ENCODE results near the gene EDDM3A. TPM values are rescaled to one million over a fixed set of nuclear protein-coding genes. Genes with fewer than 3 reads are reported as not detected.

Gene EDDM3A
- total RNA-seq, 1 donor from 2014 or later, result not detected

DNA sequence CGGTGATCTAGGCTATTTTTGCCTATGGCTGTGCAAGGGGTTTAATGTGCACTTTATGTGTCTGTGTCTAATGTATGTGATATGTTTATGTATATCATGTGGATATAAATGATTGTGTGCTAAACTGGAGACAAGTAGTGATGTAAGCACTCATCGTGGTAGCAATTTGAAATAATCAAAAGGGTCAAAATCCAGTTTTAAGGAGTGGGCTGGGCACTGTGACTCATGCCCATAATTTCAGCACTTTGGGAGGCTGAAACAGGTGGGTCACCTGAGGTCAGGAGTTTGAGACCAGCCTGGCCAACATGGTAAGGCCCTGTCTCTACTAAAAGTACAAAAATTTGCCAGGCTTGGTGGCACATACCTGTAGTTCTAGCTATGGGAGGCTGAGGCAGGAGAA, 2.8 kb downstream of the EDDM3A start:
- Histone ChIP-seq H3K27ac (no peak overlapping the region), H3K4me1 (no peaks in the 10 kb centered on the region), H3K27me3 (ENCODE audit: low read depth) (no peaks in the 10 kb centered on the region), H3K9me3 (peaks cover 15% of the 10 kb centered on the region), H3K36me3 (no peaks in the 10 kb centered on the region), H3K4me3 (no peak overlapping the region)
- intact Hi-C loops (cut with DNase I), result no loop called here
- TF ChIP-seq, protein P1, sequence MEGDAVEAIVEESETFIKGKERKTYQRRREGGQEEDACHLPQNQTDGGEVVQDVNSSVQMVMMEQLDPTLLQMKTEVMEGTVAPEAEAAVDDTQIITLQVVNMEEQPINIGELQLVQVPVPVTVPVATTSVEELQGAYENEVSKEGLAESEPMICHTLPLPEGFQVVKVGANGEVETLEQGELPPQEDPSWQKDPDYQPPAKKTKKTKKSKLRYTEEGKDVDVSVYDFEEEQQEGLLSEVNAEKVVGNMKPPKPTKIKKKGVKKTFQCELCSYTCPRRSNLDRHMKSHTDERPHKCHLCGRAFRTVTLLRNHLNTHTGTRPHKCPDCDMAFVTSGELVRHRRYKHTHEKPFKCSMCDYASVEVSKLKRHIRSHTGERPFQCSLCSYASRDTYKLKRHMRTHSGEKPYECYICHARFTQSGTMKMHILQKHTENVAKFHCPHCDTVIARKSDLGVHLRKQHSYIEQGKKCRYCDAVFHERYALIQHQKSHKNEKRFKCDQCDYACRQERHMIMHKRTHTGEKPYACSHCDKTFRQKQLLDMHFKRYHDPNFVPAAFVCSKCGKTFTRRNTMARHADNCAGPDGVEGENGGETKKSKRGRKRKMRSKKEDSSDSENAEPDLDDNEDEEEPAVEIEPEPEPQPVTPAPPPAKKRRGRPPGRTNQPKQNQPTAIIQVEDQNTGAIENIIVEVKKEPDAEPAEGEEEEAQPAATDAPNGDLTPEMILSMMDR (IDR thresholded peaks at IDR 0.05), result no peak
- ATAC-seq (no peak), DNase-seq (no peak)

DNA sequence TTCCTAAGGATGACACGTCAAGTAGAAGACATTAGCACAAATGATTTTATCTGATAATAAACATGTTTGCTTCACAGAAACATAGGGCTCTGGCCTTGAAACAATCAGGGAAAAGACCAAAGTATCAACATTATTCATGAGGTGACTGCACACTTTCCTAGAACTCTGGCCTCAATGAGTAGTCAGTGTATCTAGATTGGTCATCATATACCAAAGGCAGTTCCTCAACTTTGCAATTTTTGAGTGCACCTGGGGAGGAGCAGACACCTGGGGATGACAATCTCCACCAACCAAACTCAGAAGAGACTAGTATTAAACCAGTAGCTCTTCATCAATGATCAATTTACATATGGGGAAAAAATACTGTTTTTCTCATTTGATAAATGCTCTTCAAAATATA, 4.5 kb downstream of the EDDM3A start:
- Histone ChIP-seq H3K36me3 (no peaks in the 10 kb centered on the region), H3K4me1 (no peaks in the 10 kb centered on the region), H3K9me3 (peaks cover 15% of the 10 kb centered on the region), H3K27me3 (ENCODE audit: low read depth) (no peaks in the 10 kb centered on the region), H3K4me3 (no peak overlapping the region), H3K27ac (no peak overlapping the region)
- intact Hi-C loops (cut with DNase I), result loop anchor here (10.0 kb wide), 1 partner anchor 105 kb away; no protein-coding TSS in a partner anchor
- ATAC-seq, result no peak
- TF ChIP-seq, protein P1 (IDR thresholded peaks at IDR 0.05), result no peak
- DNase-seq, result no peak

DNA sequence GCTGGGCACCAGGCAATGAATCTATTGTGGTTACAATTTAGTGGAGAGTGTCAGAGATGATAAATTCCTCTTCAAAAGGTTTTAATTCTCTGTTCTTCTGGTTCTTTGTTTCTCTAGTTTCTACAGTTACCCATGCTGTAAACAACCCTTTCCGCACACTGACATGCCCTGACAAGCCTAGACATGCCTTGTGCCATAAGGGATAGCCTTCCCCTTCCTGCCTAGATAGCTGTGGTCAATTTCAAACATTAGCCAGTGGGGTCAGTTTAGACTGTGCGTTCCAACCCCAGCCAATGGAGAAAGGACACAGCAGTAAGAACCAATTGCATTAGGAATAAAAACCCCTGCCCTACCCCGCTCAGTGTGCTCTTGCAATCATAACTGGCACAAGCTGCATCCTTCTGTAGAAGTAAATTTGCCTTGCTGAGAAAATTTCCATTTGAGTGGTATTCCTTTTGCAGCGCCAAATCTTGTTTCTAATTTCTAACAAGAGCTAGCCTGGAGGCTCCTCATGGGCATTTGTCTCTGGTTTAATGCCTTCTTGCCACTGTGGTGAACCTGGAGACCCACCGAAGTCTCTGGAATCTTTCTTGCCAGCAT, 6.4 kb downstream of the EDDM3A start:
- H3K4me1 ChIP-seq, result no peaks in the 10 kb centered on the region
- H3K4me3 ChIP-seq, result no peak overlapping the region
- TF ChIP-seq, protein P1 (IDR thresholded peaks at IDR 0.05), result no peak
- no peaks in the 10 kb centered on the region for H3K36me3 ChIP-seq
- no peak for ATAC-seq
- no peak for DNase-seq
- H3K27me3 ChIP-seq (ENCODE audit: low read depth), result no peaks in the 10 kb centered on the region
- intact Hi-C loops (cut with DNase I), result loop anchor here (10.0 kb wide), 1 partner anchor 103 kb away; no protein-coding TSS in a partner anchor
- H3K9me3 ChIP-seq, result peaks cover 15% of the 10 kb centered on the region
- H3K27ac ChIP-seq, result no peak overlapping the region

DNA sequence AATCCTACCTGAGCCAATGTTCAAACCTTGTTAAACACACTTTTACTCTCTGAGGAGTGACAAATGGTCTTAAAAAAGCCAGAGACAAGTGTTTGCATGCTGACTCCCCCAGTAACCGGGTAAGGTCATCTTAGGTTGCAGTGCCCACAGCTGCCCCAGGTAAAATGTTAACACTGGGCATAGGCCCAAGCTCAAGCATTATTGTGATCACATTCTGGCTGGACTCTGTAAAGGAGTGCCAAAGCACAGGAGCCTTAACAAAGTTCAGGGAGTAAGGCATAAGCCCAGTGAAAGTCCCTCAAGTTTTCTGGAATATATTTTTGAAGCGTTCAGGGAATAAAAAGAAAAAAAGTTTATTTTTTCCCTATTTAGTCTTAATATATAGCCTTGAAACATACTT, 8.6 kb downstream of the EDDM3A start:
- H3K4me1 ChIP-seq, result no peaks in the 10 kb centered on the region
- DNase-seq, result no peak
- H3K9me3 ChIP-seq, result peaks cover 15% of the 10 kb centered on the region
- peak in 1 of 2 donors; percentile 77 for ATAC-seq
- TF ChIP-seq, protein P1 (IDR thresholded peaks at IDR 0.05), result no peak
- no peak overlapping the region for H3K4me3 ChIP-seq
- intact Hi-C loops (cut with DNase I), result loop anchor here (10.0 kb wide), 1 partner anchor 100 kb away; no protein-coding TSS in a partner anchor
- no peak overlapping the region for H3K27ac ChIP-seq
- H3K36me3 ChIP-seq, result no peaks in the 10 kb centered on the region
- H3K27me3 ChIP-seq (ENCODE audit: low read depth), result no peaks in the 10 kb centered on the region

DNA sequence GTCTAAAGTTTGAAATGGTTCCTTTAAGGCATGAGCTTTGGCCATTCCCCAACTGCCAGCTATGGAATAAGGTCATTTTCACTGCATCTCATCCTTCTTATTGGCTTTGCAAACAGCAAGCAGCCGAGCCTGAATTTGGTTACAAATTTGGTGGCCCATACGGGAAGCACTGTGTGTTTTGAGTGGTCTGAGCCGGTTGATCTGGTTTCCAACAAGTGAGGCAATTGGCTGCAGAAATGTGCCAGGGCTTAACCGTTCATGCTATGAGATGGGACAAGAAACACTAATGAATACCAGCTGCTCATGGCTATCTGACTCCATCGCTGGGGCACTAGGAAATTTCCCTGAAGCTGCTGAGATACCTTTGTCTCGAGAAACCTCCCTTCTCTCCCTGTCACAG, 9.3 kb downstream of the EDDM3A start:
- intact Hi-C loops (cut with DNase I), result loop anchor here (10.0 kb wide), 1 partner anchor 100 kb away; no protein-coding TSS in a partner anchor
- Histone ChIP-seq H3K27me3 (ENCODE audit: low read depth) (no peaks in the 10 kb centered on the region), H3K36me3 (no peaks in the 10 kb centered on the region), H3K4me1 (no peaks in the 10 kb centered on the region), H3K27ac (no peak overlapping the region), H3K4me3 (no peak overlapping the region), H3K9me3 (peaks cover 15% of the 10 kb centered on the region)
- ATAC-seq (peak; percentile 53 to 56), DNase-seq (peak; percentile 45)
- TF ChIP-seq, protein P1 (IDR thresholded peaks at IDR 0.05), result no peak
